ENCODE data around the gene SLC25A38.

GRCh38 chr3:39423436-39423970 lies 40.3 kb downstream of the SLC25A38 start:
- no peak for TF ChIP-seq CTCF (IDR thresholded peaks at IDR 0.05; ENCODE audit: low read length)
- no peak for TF ChIP-seq EZH2phosphoT487 (IDR thresholded peaks at IDR 0.05; ENCODE audit: low read length)

Data from MM.1S (cell line).